ENCODE data around the gene ASGR2.
"Not testable (repeated sequence)": the region's sequence is repeated elsewhere in the genome, so short reads cannot be mapped to it uniquely, and the experiment has no call there.

The ASGR2 gene

DNA sequence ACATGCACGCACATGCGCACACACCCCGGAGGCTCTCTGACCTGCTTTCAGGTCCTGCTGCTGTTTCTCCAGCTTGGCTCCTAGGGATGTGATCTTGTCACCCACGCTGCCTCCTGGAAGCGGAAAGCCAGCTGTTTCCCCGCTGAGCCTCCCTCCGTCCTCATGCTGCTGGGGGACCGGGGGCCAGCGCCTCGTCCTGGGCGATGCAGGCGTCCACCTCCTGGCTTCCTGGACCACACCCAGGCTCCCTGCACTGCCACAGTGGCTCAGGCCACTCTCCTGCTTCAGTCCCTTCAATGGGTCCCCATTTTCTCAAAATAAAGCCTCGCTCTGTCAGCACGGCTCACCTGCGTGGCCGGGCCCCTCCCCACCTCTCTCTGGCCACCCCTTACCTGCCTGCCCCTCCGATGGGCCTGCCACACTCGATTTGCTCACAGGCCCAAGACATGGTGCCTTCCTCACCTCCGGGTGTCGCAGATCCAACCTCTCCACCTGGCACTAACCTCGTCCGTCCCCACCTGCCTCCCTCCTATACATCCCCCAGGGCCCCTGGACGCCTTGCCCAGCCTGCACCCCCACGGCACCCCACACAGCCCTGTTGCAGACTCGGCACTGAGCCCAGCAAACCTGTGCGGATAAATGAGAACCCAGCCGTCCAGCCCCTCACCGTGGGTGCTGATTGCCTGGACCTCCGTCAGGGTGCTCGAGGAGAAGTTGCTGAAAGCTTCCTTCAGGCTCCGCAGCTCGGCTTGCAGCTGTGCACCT, 6.6 kb downstream of the ASGR2 start:
- H3K79me2 ChIP-seq (ENCODE audit: insufficient read depth, low read depth), result no peaks in the 10 kb centered on the region
- no peaks in the 10 kb centered on the region for H3K36me3 ChIP-seq (ENCODE audit: insufficient read depth)
- H3K4me1 ChIP-seq (ENCODE audit: low read depth, poor library complexity, severe bottlenecking), result no peaks in the 10 kb centered on the region
- no peak overlapping the region for H3K4me3 ChIP-seq (IDR thresholded peaks at IDR 0.05; ENCODE audit: insufficient read depth, low read depth, low read length)
- no peak overlapping the region for H3K9ac ChIP-seq
- H3K27me3 ChIP-seq (ENCODE audit: insufficient read depth, low read depth), result no peaks in the 10 kb centered on the region
- no peak overlapping the region for H2AFZ ChIP-seq (ENCODE audit: low read depth)
- H4K20me1 ChIP-seq (ENCODE audit: insufficient read depth), result no peaks in the 10 kb centered on the region
- no peak overlapping the region for H3K27ac ChIP-seq
- H3K4me2 ChIP-seq, result no peak overlapping the region
- no peak for TF ChIP-seq CTCF (conservative IDR thresholded peaks at IDR 0.05; ENCODE audit: low read depth, low read length)

- Histone ChIP-seq H3K9ac (no peak overlapping the region), H3K4me2 (no peak overlapping the region), H4K20me1 (ENCODE audit: insufficient read depth) (no peaks in the 10 kb centered on the region), H3K27me3 (ENCODE audit: insufficient read depth, low read depth) (no peaks in the 10 kb centered on the region), H3K27ac (no peak overlapping the region), H2AFZ (ENCODE audit: low read depth) (no peak overlapping the region), H3K4me1 (ENCODE audit: low read depth, poor library complexity, severe bottlenecking) (no peaks in the 10 kb centered on the region), H3K79me2 (ENCODE audit: insufficient read depth, low read depth) (no peaks in the 10 kb centered on the region), H3K4me3 (IDR thresholded peaks at IDR 0.05; ENCODE audit: insufficient read depth, low read depth, low read length) (no peak overlapping the region), H3K36me3 (ENCODE audit: insufficient read depth) (no peaks in the 10 kb centered on the region)
- no peak for TF ChIP-seq CTCF (conservative IDR thresholded peaks at IDR 0.05; ENCODE audit: low read depth, low read length)
These were observed 7.4 kb downstream of the ASGR2 start for GRCh38 chr17:7107012-7107754.

GRCh38 chr17:7102421-7102820, 12.2 kb downstream of the ASGR2 start:
- H3K36me3 ChIP-seq (ENCODE audit: insufficient read depth), result no peaks in the 10 kb centered on the region
- H3K79me2 ChIP-seq (ENCODE audit: insufficient read depth, low read depth), result no peaks in the 10 kb centered on the region
- H3K9ac ChIP-seq, result no peak overlapping the region
- H3K27ac ChIP-seq, result no peak overlapping the region
- no peaks in the 10 kb centered on the region for H3K27me3 ChIP-seq (ENCODE audit: insufficient read depth, low read depth)
- no peaks in the 10 kb centered on the region for H3K4me1 ChIP-seq (ENCODE audit: low read depth, poor library complexity, severe bottlenecking)
- no peaks in the 10 kb centered on the region for H4K20me1 ChIP-seq (ENCODE audit: insufficient read depth)
- no peak overlapping the region for H3K4me2 ChIP-seq
- no peak overlapping the region for H2AFZ ChIP-seq (ENCODE audit: low read depth)
- TF ChIP-seq CTCF (conservative IDR thresholded peaks at IDR 0.05; ENCODE audit: low read depth, low read length), result no peak
- no peak overlapping the region for H3K4me3 ChIP-seq (IDR thresholded peaks at IDR 0.05; ENCODE audit: insufficient read depth, low read depth, low read length)

- no peak for TF ChIP-seq CTCF (conservative IDR thresholded peaks at IDR 0.05; ENCODE audit: low read depth, low read length)
- Histone ChIP-seq H3K27ac (no peak overlapping the region), H3K4me2 (no peak overlapping the region), H3K79me2 (ENCODE audit: insufficient read depth, low read depth) (no peaks in the 10 kb centered on the region), H3K27me3 (ENCODE audit: insufficient read depth, low read depth) (no peaks in the 10 kb centered on the region), H2AFZ (ENCODE audit: low read depth) (no peak overlapping the region), H3K4me3 (IDR thresholded peaks at IDR 0.05; ENCODE audit: insufficient read depth, low read depth, low read length) (no peak overlapping the region), H3K4me1 (ENCODE audit: low read depth, poor library complexity, severe bottlenecking) (no peaks in the 10 kb centered on the region), H3K9ac (no peak overlapping the region), H4K20me1 (ENCODE audit: insufficient read depth) (no peaks in the 10 kb centered on the region), H3K36me3 (ENCODE audit: insufficient read depth) (no peaks in the 10 kb centered on the region)
These were observed 13.1 kb downstream of the ASGR2 start for GRCh38 chr17:7101531-7101930.

GRCh38 chr17:7100641-7101379, 13.8 kb downstream of the ASGR2 start:
- not testable (repeated sequence) for H4K20me1 ChIP-seq (ENCODE audit: insufficient read depth); H3K4me1 ChIP-seq (ENCODE audit: low read depth, poor library complexity, severe bottlenecking); H3K4me3 ChIP-seq (IDR thresholded peaks at IDR 0.05; ENCODE audit: insufficient read depth, low read depth, low read length); H3K27ac ChIP-seq; H3K79me2 ChIP-seq (ENCODE audit: insufficient read depth, low read depth); H3K27me3 ChIP-seq (ENCODE audit: insufficient read depth, low read depth); H2AFZ ChIP-seq (ENCODE audit: low read depth); H3K9ac ChIP-seq; H3K4me2 ChIP-seq; H3K36me3 ChIP-seq (ENCODE audit: insufficient read depth)

Data from KMS-11 (cell line).